IgD-negative memory B cell (primary cell): Measurements from ENCODE around the gene CYP39A1. TPM values are rescaled to one million over a fixed set of nuclear protein-coding genes. Genes with fewer than 3 reads are reported as not detected.

ENCODE experiments used
- H3K27ac Mint-ChIP-seq, 3 donors: one replicate each; pipeline ENCODE4 v1.8.0; 2020 to 2022; ENCODE audit warnings: mild to moderate bottlenecking in 3 of 3, mixed read lengths in 3 of 3, moderate library complexity in 1 of 3
- H3K27me3 Mint-ChIP-seq: one replicate; pipeline ENCODE4 v1.8.0; 2021; ENCODE audit warnings: mixed read lengths
- H3K36me3 Mint-ChIP-seq: one replicate; pipeline ENCODE4 v1.8.0; 2020; ENCODE audit warnings: mild to moderate bottlenecking, mixed read lengths
- H3K4me1 Mint-ChIP-seq, 3 donors: one replicate each; pipeline ENCODE4 v1.8.0; 2020 to 2022; ENCODE audit warnings: mixed read lengths in 3 of 3, mild to moderate bottlenecking in 1 of 3
- H3K4me3 Mint-ChIP-seq, 4 donors: one replicate each; pipeline ENCODE4 v1.8.0; 2020 to 2022; ENCODE audit warnings: mild to moderate bottlenecking in 4 of 4, mixed read lengths in 4 of 4, moderate library complexity in 3 of 4
- H3K9me3 Mint-ChIP-seq, 3 donors: one replicate each; pipeline ENCODE4 v1.8.0; 2020 to 2021; ENCODE audit warnings: mixed read lengths in 3 of 3, mild to moderate bottlenecking in 1 of 3
- polyA plus RNA-seq: library from polyadenylated mRNA; unstranded; fragments of 300-500 nt; fragmentation: Illumina TruSeq; gene quantifications from one replicate; pipeline ENCODE4 v1.2.3, GENCODE V29; 2021

The CYP39A1 gene
- polyA plus RNA-seq, 1 donor from 2014 or later, result not detected

- Mint-ChIP-seq H3K27ac (no peak overlapping the region), H3K36me3 (no peaks in the 10 kb centered on the region), H3K9me3 (peaks cover 0 to 2% (median 0%) of the 10 kb centered on the region in 3 donors), H3K27me3 (peaks cover 16% of the 10 kb centered on the region), H3K4me3 (no peak overlapping the region), H3K4me1 (no peaks in the 10 kb centered on the region)
Measured at GRCh38 chr6:46528961-46529750, 123.5 kb downstream of the CYP39A1 start.

GRCh38 chr6:46526607-46527006 lies 126.0 kb downstream of the CYP39A1 start:
- Mint-ChIP-seq H3K9me3 (peaks cover 0 to 6% (median 0%) of the 10 kb centered on the region in 3 donors), H3K27ac (no peak overlapping the region), H3K4me1 (no peaks in the 10 kb centered on the region), H3K27me3 (peaks cover 11% of the 10 kb centered on the region), H3K36me3 (no peaks in the 10 kb centered on the region), H3K4me3 (no peak overlapping the region)

GRCh38 chr6:46525583-46525982 lies 127.0 kb downstream of the CYP39A1 start:
- Mint-ChIP-seq H3K4me1 (no peaks in the 10 kb centered on the region), H3K36me3 (no peaks in the 10 kb centered on the region), H3K4me3 (no peak overlapping the region), H3K27ac (no peak overlapping the region), H3K9me3 (peaks cover 0 to 6% (median 0%) of the 10 kb centered on the region in 3 donors), H3K27me3 (peaks cover 11% of the 10 kb centered on the region)

DNA sequence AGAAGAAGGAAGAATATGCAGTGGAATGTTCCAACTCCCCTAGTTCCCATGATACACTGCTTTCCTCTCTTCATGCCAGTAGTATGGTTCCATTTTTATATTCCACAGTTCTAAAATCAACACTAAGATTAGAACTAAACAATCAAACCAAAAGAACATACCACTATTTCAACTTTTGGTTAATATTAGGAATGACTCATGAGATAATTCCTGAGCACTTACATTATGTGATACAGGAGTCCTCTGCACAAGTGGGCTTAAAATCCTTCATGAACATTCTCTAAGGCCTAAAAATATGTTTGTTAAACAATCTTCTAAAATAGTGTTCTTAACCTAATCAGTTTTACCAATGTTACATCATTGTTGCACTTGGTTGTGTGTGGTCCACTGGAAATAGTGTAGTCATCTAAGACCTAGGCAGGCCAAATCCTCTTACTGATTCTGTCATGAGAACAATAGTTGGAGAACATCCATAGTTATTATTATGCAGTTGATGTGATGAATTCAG lies 131.1 kb downstream of the CYP39A1 start:
- Mint-ChIP-seq H3K27me3 (peaks cover 3% of the 10 kb centered on the region), H3K4me1 (no peaks in the 10 kb centered on the region), H3K4me3 (no peak overlapping the region), H3K36me3 (no peaks in the 10 kb centered on the region), H3K27ac (no peak overlapping the region), H3K9me3 (peaks cover 0 to 6% (median 0%) of the 10 kb centered on the region in 3 donors)

DNA sequence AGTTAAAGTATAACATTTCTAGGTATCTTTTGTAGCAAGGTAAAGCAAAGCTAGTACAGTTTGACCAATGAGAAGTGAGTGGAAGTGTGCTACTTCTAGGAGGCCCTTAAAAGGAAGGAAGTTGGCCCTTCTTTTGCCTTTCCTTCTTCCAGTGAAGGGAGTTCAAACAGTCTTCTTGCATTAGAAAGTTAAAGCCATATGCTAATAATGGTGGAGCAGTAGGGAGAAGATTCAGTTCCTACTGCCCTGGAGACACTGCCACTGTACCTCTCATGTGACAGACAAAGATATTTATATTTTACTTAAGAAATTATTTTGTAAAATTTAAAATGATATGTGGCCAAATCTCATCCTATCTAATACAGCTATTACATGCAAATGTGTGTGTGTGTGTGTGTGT lies 135.4 kb downstream of the CYP39A1 start:
- Mint-ChIP-seq H3K36me3 (no peaks in the 10 kb centered on the region), H3K4me1 (no peaks in the 10 kb centered on the region), H3K9me3 (no peaks in the 10 kb centered on the region), H3K27me3 (peaks cover 2% of the 10 kb centered on the region), H3K4me3 (no peak overlapping the region), H3K27ac (no peak overlapping the region)

GRCh38 chr6:46513533-46513932 lies 139.1 kb downstream of the CYP39A1 start:
- no peak overlapping the region for H3K4me3 Mint-ChIP-seq
- H3K4me1 Mint-ChIP-seq, result no peaks in the 10 kb centered on the region
- H3K27me3 Mint-ChIP-seq, result peaks cover 2% of the 10 kb centered on the region
- H3K36me3 Mint-ChIP-seq, result no peaks in the 10 kb centered on the region
- H3K27ac Mint-ChIP-seq, result no peak overlapping the region
- no peaks in the 10 kb centered on the region for H3K9me3 Mint-ChIP-seq

DNA sequence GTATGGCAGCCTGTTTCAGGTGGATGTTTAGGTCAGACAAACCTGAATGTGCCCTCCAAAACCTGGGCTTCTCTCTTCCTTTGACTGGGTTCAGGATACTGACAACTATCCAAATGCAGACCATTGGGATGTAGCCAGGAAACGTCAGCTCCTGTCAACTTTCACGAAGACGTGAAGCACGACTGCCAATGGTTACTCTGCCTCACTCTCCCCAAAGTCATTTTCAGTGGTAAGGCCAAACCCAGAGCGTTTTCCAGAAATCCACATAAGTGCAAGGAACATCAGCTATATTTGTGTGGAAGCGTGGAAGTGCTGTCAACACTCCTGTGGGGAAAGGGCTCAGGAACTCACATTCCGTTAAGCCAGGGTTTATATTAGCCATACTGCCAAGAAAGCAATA lies 141.3 kb downstream of the CYP39A1 start:
- no peak overlapping the region for H3K4me3 Mint-ChIP-seq
- no peaks in the 10 kb centered on the region for H3K9me3 Mint-ChIP-seq

DNA sequence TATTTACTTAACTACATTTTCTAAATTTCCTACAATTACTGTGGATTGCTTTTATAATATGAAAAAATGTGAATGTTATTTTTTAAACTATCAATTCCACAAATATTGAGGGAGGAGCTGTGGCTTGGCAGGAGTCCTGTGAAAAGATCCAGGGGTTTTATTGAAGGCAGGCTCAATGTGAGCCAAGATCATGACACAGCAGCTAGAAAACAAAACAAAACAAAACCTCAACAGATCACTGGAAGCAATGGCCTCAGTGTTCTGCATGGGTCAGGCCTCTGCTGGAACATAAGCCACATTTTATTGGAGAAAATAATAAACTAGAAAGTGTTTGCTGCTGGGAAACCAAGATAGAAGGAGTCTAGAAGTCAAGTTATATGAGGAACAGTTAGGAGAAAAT lies 142.0 kb downstream of the CYP39A1 start:
- Mint-ChIP-seq H3K9me3 (no peaks in the 10 kb centered on the region), H3K4me3 (no peak overlapping the region), H3K27ac (no peak overlapping the region), H3K4me1 (no peaks in the 10 kb centered on the region), H3K36me3 (no peaks in the 10 kb centered on the region), H3K27me3 (peaks cover 2% of the 10 kb centered on the region)

More for the DNA sequence above, 141.3 kb downstream of the CYP39A1 start:
- no peak overlapping the region for H3K27ac Mint-ChIP-seq
- H3K4me1 Mint-ChIP-seq, result no peaks in the 10 kb centered on the region
- H3K36me3 Mint-ChIP-seq, result no peaks in the 10 kb centered on the region
- H3K27me3 Mint-ChIP-seq, result peaks cover 2% of the 10 kb centered on the region

- Mint-ChIP-seq H3K36me3 (no peaks in the 10 kb centered on the region), H3K9me3 (no peaks in the 10 kb centered on the region), H3K4me1 (no peaks in the 10 kb centered on the region), H3K27me3 (peaks cover under 1% of the 10 kb centered on the region), H3K4me3 (no peak overlapping the region), H3K27ac (no peak overlapping the region)
Measured at GRCh38 chr6:46509981-46510510, 142.6 kb downstream of the CYP39A1 start.

DNA sequence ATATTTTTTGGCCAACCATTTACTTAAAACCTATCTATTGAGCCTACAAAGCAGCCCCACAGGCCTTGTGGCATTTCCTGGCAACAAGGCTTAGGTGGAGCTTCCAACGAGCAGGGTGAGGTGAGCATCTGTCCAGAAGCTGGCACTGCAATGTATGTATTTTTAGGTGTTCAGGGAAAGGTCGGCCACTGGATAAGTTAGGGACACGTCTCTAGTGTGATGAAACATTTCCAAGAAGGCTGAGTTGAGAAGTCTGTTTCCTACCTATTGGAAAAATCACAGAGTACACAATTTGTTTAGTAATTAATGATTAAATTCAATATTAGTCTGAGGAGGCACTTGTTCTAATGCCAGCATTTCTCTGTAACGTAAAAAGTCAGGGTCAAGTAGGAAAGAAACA lies 143.6 kb downstream of the CYP39A1 start:
- Mint-ChIP-seq H3K36me3 (no peaks in the 10 kb centered on the region), H3K4me3 (no peak overlapping the region), H3K27ac (no peak overlapping the region), H3K27me3 (no peaks in the 10 kb centered on the region), H3K9me3 (no peaks in the 10 kb centered on the region), H3K4me1 (no peaks in the 10 kb centered on the region)

DNA sequence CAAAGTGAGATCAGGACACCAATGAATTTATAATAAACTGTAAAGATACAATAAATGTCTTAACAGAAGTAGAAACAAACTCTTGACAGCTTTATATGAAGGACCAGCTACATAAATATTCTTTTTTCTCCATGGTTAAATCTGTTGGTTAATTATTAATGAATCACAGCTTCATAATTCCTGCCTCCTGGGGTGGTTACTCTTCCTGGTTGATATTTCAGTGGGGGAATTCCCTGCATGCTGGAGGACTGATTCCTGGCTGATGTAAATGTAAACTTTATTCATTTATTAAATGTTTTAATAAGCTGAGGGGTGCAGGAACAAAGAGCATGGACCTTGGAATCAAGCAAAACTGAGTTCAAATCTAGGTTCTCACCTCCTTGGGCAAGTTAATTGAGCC lies 145.2 kb downstream of the CYP39A1 start:
- H3K27ac Mint-ChIP-seq, result no peak overlapping the region
- H3K36me3 Mint-ChIP-seq, result no peaks in the 10 kb centered on the region
- no peaks in the 10 kb centered on the region for H3K4me1 Mint-ChIP-seq
- H3K9me3 Mint-ChIP-seq, result no peaks in the 10 kb centered on the region
- no peak overlapping the region for H3K4me3 Mint-ChIP-seq
- no peaks in the 10 kb centered on the region for H3K27me3 Mint-ChIP-seq

- no peak overlapping the region for H3K4me3 Mint-ChIP-seq
- H3K9me3 Mint-ChIP-seq, result no peaks in the 10 kb centered on the region
- H3K27me3 Mint-ChIP-seq, result peaks cover 2% of the 10 kb centered on the region
- H3K4me1 Mint-ChIP-seq, result no peaks in the 10 kb centered on the region
- H3K36me3 Mint-ChIP-seq, result no peaks in the 10 kb centered on the region
- no peak overlapping the region for H3K27ac Mint-ChIP-seq
Measured at GRCh38 chr6:46505693-46506512, 146.7 kb downstream of the CYP39A1 start.

- no peak overlapping the region for H3K4me3 Mint-ChIP-seq
- no peaks in the 10 kb centered on the region for H3K4me1 Mint-ChIP-seq
- no peak overlapping the region for H3K27ac Mint-ChIP-seq
- peaks cover 8% of the 10 kb centered on the region for H3K27me3 Mint-ChIP-seq
- no peaks in the 10 kb centered on the region for H3K9me3 Mint-ChIP-seq
- no peaks in the 10 kb centered on the region for H3K36me3 Mint-ChIP-seq
Measured at GRCh38 chr6:46504242-46504641, 148.4 kb downstream of the CYP39A1 start.

DNA sequence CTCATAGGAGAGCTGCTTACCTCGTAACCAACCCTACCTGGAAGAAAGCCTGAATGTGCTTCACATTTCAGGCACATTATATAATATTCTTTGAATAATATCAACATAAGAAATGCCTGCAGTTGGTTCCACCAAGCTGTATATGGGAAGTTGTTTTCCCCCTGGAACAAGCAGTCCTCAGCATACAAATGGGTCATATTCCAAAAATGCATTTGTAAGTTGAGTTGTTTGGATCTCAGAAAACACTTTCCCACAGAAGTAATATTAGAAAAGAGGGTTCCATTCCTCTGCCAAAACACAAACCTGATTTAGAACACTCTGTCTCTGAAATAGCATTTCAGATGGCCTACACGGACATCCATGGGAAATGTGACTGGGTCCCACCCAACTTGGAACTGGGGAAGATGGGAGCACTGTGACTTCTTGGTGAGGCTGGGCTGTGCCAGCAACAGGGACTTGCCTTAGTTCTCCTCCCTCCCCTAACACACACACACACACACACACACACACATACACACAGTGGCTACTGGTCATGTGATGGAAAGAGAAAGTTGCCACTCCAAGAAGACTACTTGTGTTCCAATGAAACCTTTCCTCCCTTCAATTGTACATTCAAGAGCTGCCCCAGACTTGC lies 150.0 kb downstream of the CYP39A1 start:
- no peak overlapping the region for H3K4me3 Mint-ChIP-seq
- H3K27ac Mint-ChIP-seq, result no peak overlapping the region
- H3K9me3 Mint-ChIP-seq, result no peaks in the 10 kb centered on the region
- H3K4me1 Mint-ChIP-seq, result no peaks in the 10 kb centered on the region
- H3K27me3 Mint-ChIP-seq, result peaks cover 8% of the 10 kb centered on the region
- no peaks in the 10 kb centered on the region for H3K36me3 Mint-ChIP-seq
